GM18519 (cell line): Measurements from ENCODE around the gene SMIM34.
"Not testable (repeated sequence)": the region's sequence is repeated elsewhere in the genome, so short reads cannot be mapped to it uniquely, and the experiment has no call there.

Experiments
- ATAC-seq: cut with Tn5 transposase; IDR thresholded peaks from one replicate; pipeline ENCODE4 v1.9.1; 2021; ENCODE audit warnings: mild to moderate bottlenecking, moderate library complexity; ENCODE audit not compliant: unreplicated experiment, low FRiP score

SMIM34 gene

DNA sequence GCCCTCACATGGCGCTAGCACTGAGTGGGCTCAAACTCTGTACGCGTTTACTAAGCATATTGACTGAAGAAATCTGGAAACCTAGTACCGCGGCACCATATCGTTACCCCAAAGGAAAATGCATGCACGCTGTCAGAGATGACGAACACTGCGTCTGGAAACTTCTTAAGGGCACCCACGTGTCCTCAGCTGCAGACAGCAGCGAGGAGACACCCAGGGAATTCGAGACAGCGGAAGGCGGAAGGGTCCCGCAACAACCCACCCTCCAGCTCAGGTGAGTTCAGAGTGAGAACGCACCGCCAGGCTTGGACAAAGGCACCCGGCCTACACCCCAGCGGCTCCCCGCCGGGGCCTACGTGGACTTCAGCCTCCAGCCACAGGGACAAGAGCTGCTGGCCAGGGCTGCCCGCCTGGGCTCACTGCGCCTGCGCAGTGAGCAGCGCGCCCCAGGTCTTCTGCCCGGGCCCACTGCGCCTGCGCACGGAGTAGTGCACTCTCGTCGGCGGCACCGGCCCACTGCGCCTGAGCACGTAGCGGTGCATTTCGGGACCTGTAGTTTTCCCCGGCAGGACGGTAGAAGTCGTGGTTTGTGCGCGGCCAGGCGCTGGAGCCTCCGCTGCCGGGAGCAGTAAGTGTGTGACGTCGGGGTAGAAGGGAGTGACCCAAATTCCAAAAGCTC is 48.7 kb downstream of the SMIM34 start, which contains the start of gene SMIM11:
Gene SMIM11 (plus strand): TSS at position 568 of the 679 bp plus-strand sequence. CDS start 3,998 bp downstream, outside the sequence.
- ATAC-seq: peak; percentile 80

DNA sequence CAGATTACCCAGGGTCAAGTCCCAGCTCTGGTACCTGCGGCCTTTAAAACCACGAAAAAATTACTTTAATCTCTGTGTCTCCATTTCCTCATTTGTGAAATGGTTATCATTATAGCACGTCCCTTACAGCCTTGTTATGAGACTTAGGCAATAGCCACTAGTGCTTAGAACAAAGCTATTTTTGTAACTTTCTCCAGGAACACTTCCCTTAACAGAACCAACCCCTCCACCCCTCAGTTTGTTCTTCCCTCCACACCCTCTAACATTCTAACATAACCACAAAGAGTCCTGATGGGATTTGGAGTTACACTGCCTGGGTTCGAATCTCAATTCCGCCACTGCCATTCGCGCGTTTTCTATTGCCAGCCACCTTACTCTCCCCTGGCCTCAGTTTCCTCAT is 49.3 kb downstream of the SMIM34 start:
- not testable (repeated sequence) for ATAC-seq

DNA sequence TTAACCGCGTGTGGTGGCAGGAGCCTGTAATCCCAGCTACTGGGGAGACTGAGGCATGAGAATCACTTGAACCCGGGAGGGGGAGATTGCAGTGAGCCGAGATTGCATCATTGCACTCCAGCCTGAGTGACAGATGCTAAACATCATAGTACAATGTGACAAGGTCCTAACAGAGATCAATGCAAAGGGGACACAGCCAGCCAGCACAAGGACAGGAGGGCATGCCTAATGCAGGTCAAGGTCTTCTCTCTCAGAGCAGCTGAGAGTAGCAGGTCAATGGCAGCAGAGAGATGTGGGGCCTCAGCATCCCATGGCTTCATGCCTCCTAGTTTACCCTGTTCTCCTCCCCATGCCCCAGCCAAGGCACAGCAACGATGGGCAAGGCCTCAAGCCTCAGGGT is 51.4 kb downstream of the SMIM34 start:
- ATAC-seq: no peak

DNA sequence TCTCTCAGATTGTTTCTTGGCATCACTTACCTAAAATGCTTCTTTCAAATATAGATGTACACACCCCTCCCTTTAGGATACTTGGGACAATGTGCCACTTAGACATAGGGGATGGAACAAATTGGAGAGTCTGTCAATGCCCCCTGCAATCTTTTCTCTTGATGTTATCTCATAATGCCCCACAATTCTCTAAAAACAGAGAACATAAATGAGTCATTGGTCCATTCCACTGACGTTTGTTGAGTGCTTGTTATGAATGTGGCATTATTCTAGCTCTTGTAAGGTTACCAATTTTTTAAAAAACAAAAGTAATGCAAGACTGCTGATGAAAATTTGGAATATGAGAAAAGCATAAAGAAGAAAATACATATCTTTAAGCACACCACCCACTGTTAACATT is 54.0 kb downstream of the SMIM34 start:
- no peak for ATAC-seq
